Activated CD4-positive, alpha-beta T cell treated with anti-CD3 and anti-CD28 coated beads, Interleukin-2, amount 50 U/mL, for 16 hours (primary cell): Measurements from ENCODE around the gene SH3RF3.
"Not testable (repeated sequence)": the region's sequence is repeated elsewhere in the genome, so short reads cannot be mapped to it uniquely, and the experiment has no call there.

Experiments
- DNase-seq: peaks from one replicate; pipeline ENCODE4 v3.0.0-alpha.2; 2020

SH3RF3 gene

DNA sequence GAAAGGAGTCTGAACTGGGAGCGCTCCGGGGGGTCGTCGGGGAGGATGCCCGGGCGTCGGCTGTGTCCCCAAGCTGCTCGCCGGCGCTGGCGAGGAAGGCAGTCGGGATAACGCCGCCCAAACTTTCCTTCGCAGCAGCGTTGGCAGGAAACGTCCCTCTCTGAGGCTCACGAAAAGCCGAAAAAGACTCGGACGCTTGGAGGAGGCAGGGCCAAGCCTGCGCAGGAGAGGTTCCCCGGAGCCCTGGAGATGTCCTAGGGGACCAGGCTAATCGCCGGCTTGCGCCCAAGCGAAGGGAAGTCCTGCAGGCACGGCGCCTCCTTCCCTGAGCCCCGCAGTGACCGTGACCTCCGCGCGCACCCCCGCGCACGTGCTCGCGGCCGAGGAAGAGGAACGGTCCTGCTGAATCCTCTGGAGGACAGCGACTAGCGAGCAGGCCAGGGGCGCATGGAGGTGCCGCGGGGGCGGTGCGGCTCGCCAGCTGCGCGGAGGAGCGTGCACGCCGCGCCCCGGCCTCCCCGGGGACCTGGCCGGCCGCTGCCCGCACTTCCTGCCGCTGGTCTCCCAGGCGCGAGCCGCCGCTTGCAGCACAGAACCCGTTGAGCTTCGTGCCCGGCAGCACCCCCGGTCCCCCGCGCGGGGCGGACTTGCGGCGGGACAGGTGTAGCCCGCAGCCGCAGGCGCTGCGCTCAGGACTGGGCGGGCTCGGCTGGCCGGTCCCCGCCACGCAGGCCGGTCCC lies at the start of gene SH3RF3:
Gene SH3RF3, plus strand, starts transcription at position 590 of the 740 bp plus-strand sequence.
- no peak for DNase-seq

DNA sequence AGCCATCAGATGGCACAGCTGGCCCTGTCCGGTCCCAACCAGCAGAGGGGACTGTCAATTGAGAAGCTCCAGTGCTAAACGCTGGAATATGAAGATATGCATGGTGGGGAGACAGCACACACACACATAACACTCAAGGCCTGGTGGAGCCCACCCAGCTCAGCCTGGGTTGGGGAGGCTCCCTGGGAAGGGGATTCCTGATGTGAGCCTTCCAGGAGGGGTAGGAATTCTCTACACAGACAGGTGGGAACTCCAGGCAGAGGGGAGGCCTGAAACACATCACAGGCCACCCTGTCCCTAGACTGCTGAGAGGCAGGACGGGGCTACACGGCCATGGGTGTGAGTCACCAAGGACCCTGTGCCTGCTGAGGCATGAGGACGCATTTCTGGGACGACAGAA lies 49.4 kb upstream of the SH3RF3 start:
- DNase-seq = no peak

DNA sequence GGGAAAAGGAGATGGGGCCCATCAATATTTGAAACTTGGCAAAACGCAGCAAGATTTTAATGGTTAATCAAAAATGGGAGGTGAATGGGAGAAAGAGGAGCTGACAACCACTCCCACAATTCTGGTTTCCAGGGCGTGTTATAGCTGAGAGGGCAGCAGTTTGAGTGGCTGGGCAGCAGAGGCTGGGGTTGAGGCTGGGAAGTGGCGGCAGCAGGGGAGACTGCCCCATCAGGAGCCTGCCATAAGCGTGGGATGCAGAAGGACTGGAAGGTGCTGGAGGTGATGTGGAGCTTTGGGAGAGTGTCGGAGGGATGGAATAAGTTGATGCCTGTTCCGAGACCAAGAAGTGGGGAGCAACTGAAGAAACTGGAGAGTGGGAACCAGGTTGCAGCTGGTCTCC lies 48.9 kb upstream of the SH3RF3 start:
- DNase-seq = no peak

DNA sequence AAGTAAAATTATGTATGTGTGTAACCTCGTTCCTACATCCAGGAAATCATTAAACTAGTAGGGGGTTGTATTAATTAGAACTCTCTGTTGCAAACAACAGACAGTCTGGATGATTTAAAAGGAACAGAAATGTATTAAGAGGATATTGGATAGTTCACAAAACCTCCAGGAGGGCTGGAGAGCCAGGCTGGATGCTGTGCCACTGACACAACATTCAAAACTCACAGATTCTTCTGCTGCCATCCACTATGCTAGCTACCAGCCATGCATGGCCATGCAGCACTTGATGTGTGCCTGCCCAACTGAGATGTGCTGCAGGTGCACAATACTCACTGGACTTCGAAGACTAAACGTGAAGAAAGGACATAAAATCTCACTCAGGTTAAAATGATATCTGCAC lies 48.2 kb upstream of the SH3RF3 start:
- DNase-seq = no peak

DNA sequence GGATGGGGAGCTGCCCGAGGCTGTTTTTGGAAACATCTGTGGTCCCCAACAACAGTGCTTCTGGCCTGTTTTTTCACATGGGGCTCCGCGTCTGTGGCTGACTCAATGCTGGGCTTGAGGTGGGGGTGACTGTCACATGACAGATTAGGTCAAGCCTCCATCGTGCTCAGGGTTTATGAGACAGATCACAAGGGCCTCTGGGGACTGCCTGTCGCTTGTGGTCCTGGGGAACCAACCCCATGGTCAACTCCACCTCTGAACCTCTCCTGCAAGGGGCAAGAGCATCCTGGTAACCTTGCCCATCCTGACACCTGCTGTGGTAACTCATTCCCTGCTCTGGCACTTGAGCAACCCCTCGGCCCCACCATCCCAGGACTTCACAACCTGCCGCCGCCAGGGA lies 47.6 kb upstream of the SH3RF3 start:
- DNase-seq = no peak

- no peak for DNase-seq
These were observed 45.2 kb upstream of the SH3RF3 start for GRCh38 chr2:109083771-109084170.

- DNase-seq = no peak
These were observed 44.7 kb upstream of the SH3RF3 start for GRCh38 chr2:109084341-109084740.

- DNase-seq = no peak
These were observed 42.9 kb upstream of the SH3RF3 start for GRCh38 chr2:109085912-109086742.

- no peak for DNase-seq
These were observed 42.3 kb upstream of the SH3RF3 start for GRCh38 chr2:109086743-109087020.

- no peak for DNase-seq
These were observed 41.8 kb upstream of the SH3RF3 start for GRCh38 chr2:109087055-109087663.

DNA sequence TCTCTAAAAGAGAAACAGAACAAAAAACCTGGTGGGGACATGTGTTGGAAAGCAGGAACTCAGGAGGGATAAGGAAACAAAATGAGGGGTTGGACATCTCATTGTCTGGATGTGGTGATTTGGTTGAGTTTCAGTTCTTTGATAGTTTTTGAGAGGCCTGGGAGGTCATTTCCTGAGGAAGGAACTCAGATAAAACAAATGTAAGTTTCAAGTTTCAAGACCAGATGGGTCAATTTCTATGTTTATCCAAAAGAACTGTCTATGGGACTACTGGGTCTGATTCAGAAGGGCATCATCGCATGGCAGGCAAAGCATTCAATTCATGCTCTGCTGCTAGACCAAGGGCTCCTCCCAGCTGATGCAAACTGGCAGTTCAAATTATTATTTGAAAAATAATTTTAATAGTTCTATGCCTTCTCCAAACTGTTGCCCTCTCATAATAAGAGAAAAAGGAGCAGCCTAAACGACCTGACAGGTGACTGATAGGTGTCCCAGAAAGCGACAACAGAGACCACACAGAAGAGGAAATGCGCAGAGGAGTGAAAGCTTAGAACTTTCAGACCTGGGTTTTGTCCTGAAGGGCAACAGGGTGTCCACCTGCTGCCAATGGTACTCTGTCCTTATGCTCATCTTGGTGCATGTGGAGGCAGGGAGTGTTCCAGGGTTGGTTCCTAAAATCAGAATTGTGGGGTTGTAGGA lies 39.3 kb upstream of the SH3RF3 start:
- no peak for DNase-seq

- DNase-seq = no peak
These were observed 37.5 kb upstream of the SH3RF3 start for GRCh38 chr2:109091526-109091925.

GRCh38 chr2:109094144-109094543 lies 34.9 kb upstream of the SH3RF3 start:
- DNase-seq = no peak

- DNase-seq = no peak
These were observed 30.6 kb upstream of the SH3RF3 start for GRCh38 chr2:109098251-109098920.

DNA sequence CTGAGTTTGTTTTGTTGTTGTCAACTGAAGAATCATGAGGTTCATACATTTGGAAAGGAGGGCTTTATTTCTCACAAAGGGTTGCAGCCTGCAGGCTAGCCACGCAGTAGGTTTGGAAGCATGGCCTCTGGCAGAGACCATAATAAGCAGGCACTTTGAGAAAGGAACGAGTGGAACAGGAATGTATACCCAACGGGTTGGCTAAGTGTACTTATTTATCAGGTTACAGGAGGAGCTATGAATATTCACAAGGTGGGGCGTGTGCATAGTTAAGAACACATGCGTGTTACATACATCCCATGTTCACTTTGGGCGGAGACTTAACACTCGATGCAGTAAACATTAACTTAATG lies 30.1 kb upstream of the SH3RF3 start:
- no peak for DNase-seq

- no peak for DNase-seq
These were observed 26.3 kb upstream of the SH3RF3 start for GRCh38 chr2:109102588-109103233.

GRCh38 chr2:109105113-109105512 lies 23.9 kb upstream of the SH3RF3 start:
- DNase-seq = no peak

GRCh38 chr2:109108740-109109139 lies 20.3 kb upstream of the SH3RF3 start:
- DNase-seq = no peak

DNA sequence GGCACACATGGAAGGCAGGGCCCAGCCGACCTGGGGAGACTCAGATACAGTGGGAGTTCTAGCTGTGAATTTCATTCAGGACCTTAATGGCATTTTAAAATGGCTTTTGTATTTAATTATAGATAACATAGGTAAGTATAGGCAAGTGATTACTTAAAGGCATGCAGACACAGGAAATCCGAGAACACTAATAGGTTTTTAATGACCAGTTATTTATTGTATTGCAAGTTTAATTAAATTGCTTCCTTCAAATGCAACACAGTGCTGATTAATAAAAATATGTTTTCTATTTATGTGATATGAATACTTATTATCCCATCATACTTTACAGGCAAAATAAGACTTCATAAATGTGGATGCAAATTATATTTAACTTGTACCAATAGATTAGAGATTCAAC lies 19.7 kb upstream of the SH3RF3 start:
- DNase-seq = no peak

- no peak for DNase-seq
These were observed 18.8 kb upstream of the SH3RF3 start for GRCh38 chr2:109110170-109110569.

DNA sequence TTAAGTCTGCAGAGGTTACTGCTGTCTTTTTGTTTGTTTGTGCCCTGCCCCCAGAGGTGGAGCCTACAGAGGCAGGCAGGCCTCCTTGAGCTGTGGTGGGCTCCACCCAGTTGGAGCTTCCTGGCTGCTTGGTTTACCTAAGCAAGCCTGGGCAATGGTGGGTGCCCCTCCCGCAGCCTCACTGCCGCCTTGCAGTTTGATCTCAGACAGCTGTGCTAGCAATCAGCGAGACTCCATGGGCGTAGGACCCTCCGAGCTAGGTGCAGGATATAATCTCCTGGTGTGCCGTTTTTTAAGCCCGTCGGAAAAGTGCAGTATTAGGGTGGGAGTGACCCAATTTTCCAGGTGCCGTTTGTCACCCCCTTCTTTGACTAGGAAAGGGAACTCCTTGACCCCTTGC lies 11.8 kb upstream of the SH3RF3 start:
- DNase-seq = not testable (repeated sequence)

GRCh38 chr2:109117780-109118179 lies 11.2 kb upstream of the SH3RF3 start:
- DNase-seq = no peak

GRCh38 chr2:109118321-109118720 lies 10.7 kb upstream of the SH3RF3 start:
- no peak for DNase-seq
